CD14-positive monocyte (primary cell): ENCODE measurements around the gene CTNNA3. TPM values are rescaled to one million over a fixed set of nuclear protein-coding genes. Genes with fewer than 3 reads are reported as not detected.

Experiments used
- DNase-seq, 3 donors: peaks; one replicate each; pipeline ENCODE4 v3.0.0-alpha.2; 2011 to 2022
- H2AFZ ChIP-seq: 2 replicates; pipeline ENCODE4 v1.6.0; 2012; ENCODE audit warnings: mild to moderate bottlenecking, low read depth, low read length, inconsistent platforms; ENCODE audit not compliant: insufficient read depth, poor library complexity, severe bottlenecking
- H3K27ac ChIP-seq, 2 donors: 1 replicate in 1 of 2; 2 replicates in 1 of 2; pipeline ENCODE4 v1.5.1; 2012 to 2013; ENCODE audit warnings: low read length in 2 of 2, control low read depth in 1 of 2, inconsistent platforms in 1 of 2, low read depth in 1 of 2, mild to moderate bottlenecking in 1 of 2
- H3K27me3 ChIP-seq, 2 donors: one replicate each; pipeline versions ENCODE4 v1.6.0 to v1.6.1; 2011 to 2013; ENCODE audit warnings: low read length in 2 of 2; ENCODE audit not compliant: control insufficient read depth in 2 of 2, insufficient read depth in 2 of 2
- H3K36me3 ChIP-seq, 2 donors: replicated peaks in 1 of 2; 1 replicate in 1 of 2; 2 replicates in 1 of 2; pipeline versions ENCODE4 v1.5.1 to v1.6.1; 2012 to 2013; ENCODE audit warnings: low read length in 2 of 2, control low read depth in 1 of 2, inconsistent platforms in 1 of 2, mild to moderate bottlenecking in 1 of 2; ENCODE audit not compliant: insufficient read depth in 2 of 2, control insufficient read depth in 1 of 2
- H3K4me1 ChIP-seq, 2 donors: 1 replicate in 1 of 2; 2 replicates in 1 of 2; pipeline versions ENCODE4 v1.5.1 to v1.6.1; 2012 to 2013; ENCODE audit warnings: low read length in 2 of 2, control low read depth in 1 of 2, inconsistent platforms in 1 of 2, mild to moderate bottlenecking in 1 of 2, moderate library complexity in 1 of 2; ENCODE audit not compliant: insufficient read depth in 2 of 2, control insufficient read depth in 1 of 2
- H3K4me2 ChIP-seq: replicated peaks from 2 replicates; pipeline ENCODE3; 2012; ENCODE audit warnings: low read length, moderate library complexity, mild to moderate bottlenecking; ENCODE audit not compliant: poor library complexity, severe bottlenecking; ENCODE audit errors: extremely low read depth
- H3K4me3 ChIP-seq, 3 experiments: fragments of 200-600 bp in 1 of 3; sonication (generic) in 1 of 3; replicated peaks in 1 of 3; 1 replicate in 2 of 3; 2 replicates in 1 of 3; pipeline ENCODE4 v1.5.1; 2011 to 2013; ENCODE audit warnings: low read length in 3 of 3, mild to moderate bottlenecking in 3 of 3, control low read depth in 2 of 3, low read depth in 2 of 3, inconsistent platforms in 1 of 3, moderate library complexity in 1 of 3
- H3K79me2 ChIP-seq: 2 replicates; pipeline ENCODE4 v1.6.0; 2012; ENCODE audit warnings: mild to moderate bottlenecking, control low read depth, inconsistent platforms, low read length, moderate library complexity; ENCODE audit not compliant: insufficient read depth
- H3K9ac ChIP-seq: 2 replicates; pipeline ENCODE4 v1.6.0; 2017; ENCODE audit warnings: low read length, mild to moderate bottlenecking; ENCODE audit not compliant: insufficient read depth, poor library complexity, severe bottlenecking
- H3K9me3 ChIP-seq, 2 donors: replicated peaks in 1 of 2; 1 replicate in 1 of 2; 2 replicates in 1 of 2; pipeline versions ENCODE4 v1.5.1 to v1.6.1; 2012 to 2013; ENCODE audit warnings: low read length in 2 of 2, control low read depth in 1 of 2; ENCODE audit not compliant: control insufficient read depth in 1 of 2, insufficient read depth in 1 of 2
- H4K20me1 ChIP-seq: 2 replicates; pipeline ENCODE4 v1.6.0; 2012; ENCODE audit warnings: mild to moderate bottlenecking, low read length, control low read depth, moderate library complexity; ENCODE audit not compliant: insufficient read depth
- H3K27ac Mint-ChIP-seq, 7 donors: one replicate each; pipeline ENCODE4 v1.8.0; 2020; ENCODE audit warnings: mild to moderate bottlenecking in 7 of 7, mixed read lengths in 7 of 7, moderate library complexity in 6 of 7, inconsistent platforms in 2 of 7
- H3K27me3 Mint-ChIP-seq, 3 donors: one replicate each; pipeline ENCODE4 v1.8.0; 2021 to 2022; ENCODE audit warnings: low read depth in 3 of 3, mild to moderate bottlenecking in 3 of 3, mixed read lengths in 3 of 3, moderate library complexity in 3 of 3, inconsistent platforms in 1 of 3
- H3K36me3 Mint-ChIP-seq, 2 donors: one replicate each; pipeline ENCODE4 v1.8.0; 2020; ENCODE audit warnings: mixed read lengths in 2 of 2, inconsistent platforms in 1 of 2, mild to moderate bottlenecking in 1 of 2
- H3K4me1 Mint-ChIP-seq: one replicate; pipeline ENCODE4 v1.8.0; 2020; ENCODE audit warnings: mild to moderate bottlenecking, mixed read lengths
- H3K4me3 Mint-ChIP-seq, 2 donors: one replicate each; pipeline ENCODE4 v1.8.0; 2020; ENCODE audit warnings: mild to moderate bottlenecking in 2 of 2, mixed read lengths in 2 of 2, moderate library complexity in 1 of 2
- H3K9me3 Mint-ChIP-seq, 7 donors: one replicate each; pipeline ENCODE4 v1.8.0; 2020 to 2022; ENCODE audit warnings: mixed read lengths in 7 of 7, mild to moderate bottlenecking in 6 of 7, moderate library complexity in 6 of 7, inconsistent platforms in 2 of 7
- WGBS: methylation state at CpG from one replicate; pipeline ENCODE4 v1.1.5; 2013; ENCODE audit warnings: missing lambda C conversion rate; ENCODE audit not compliant: insufficient coverage; 5-methylcytosine and 5-hydroxymethylcytosine counted together
- intact Hi-C, 2 donors: fragments of 100-400 bp; cut with micrococcal nuclease; formaldehyde crosslinking; loops; one replicate each; pipeline versions ENCODE4 v1.15.0 to v1.15.1; 2023
- polyA plus RNA-seq, 3 donors: library from polyadenylated mRNA; depleted of rRNA in 1 of 3; unstranded in 2 of 3; stranded (reverse) in 1 of 3; fragments of 300-500 nt in 2 of 3; fragments of >200 nt in 1 of 3; fragmentation: Illumina TruSeq in 2 of 3; gene quantifications; 1 replicate in 2 of 3; 2 replicates in 1 of 3; pipeline ENCODE4 v1.2.3, GENCODE V29; 2012 to 2021
- TF ChIP-seq, protein P1 (sequence below): fragments of 200-600 bp; IDR thresholded peaks from one replicate; pipeline ENCODE4 v1.8.0; 2022; ENCODE audit warnings: antibody characterized with exemption, mild to moderate bottlenecking

The CTNNA3 gene
- polyA plus RNA-seq, 3 donors, result not detected

DNA sequence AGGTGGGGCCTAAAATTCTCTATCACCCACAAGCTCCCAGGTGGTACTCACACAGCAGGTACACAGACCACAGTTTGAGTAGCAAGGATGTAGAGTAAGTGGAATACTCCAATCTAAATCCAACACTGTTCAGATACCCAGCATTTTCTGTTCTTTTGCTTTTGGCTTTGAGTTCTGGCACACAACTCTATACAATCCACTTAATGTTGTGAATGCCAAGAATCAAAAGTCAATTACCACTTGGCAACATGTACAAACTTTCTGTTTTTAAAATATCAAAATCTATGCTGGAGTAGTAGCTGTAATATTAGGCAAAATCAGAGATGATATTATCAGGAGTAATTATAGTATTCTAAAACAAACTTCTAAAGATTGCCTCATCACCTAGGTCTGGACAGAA, 903.6 kb downstream of the CTNNA3 start:
- Histone ChIP-seq H4K20me1 (no peaks in the 10 kb centered on the region), H3K9me3 (no peaks in the 10 kb centered on the region), H3K36me3 (no peaks in the 10 kb centered on the region), H3K4me1 (no peaks in the 10 kb centered on the region), H3K4me2 (no peak overlapping the region), H3K79me2 (no peaks in the 10 kb centered on the region), H3K4me3 (no peak overlapping the region), H3K9ac (no peak overlapping the region), H3K27ac (no peak overlapping the region), H2AFZ (no peak overlapping the region), H3K27me3 (no peaks in the 10 kb centered on the region)
- Mint-ChIP-seq H3K9me3 (peaks cover 0 to 3% (median 0%) of the 10 kb centered on the region in 7 donors), H3K27me3 (no peaks in the 10 kb centered on the region), H3K4me3 (no peak overlapping the region), H3K4me1 (no peaks in the 10 kb centered on the region), H3K36me3 (no peaks in the 10 kb centered on the region), H3K27ac (no peak overlapping the region)
- intact Hi-C loops, result no loop called here
- TF ChIP-seq, protein P1, sequence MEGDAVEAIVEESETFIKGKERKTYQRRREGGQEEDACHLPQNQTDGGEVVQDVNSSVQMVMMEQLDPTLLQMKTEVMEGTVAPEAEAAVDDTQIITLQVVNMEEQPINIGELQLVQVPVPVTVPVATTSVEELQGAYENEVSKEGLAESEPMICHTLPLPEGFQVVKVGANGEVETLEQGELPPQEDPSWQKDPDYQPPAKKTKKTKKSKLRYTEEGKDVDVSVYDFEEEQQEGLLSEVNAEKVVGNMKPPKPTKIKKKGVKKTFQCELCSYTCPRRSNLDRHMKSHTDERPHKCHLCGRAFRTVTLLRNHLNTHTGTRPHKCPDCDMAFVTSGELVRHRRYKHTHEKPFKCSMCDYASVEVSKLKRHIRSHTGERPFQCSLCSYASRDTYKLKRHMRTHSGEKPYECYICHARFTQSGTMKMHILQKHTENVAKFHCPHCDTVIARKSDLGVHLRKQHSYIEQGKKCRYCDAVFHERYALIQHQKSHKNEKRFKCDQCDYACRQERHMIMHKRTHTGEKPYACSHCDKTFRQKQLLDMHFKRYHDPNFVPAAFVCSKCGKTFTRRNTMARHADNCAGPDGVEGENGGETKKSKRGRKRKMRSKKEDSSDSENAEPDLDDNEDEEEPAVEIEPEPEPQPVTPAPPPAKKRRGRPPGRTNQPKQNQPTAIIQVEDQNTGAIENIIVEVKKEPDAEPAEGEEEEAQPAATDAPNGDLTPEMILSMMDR, result no peak
- no peak for DNase-seq

DNA sequence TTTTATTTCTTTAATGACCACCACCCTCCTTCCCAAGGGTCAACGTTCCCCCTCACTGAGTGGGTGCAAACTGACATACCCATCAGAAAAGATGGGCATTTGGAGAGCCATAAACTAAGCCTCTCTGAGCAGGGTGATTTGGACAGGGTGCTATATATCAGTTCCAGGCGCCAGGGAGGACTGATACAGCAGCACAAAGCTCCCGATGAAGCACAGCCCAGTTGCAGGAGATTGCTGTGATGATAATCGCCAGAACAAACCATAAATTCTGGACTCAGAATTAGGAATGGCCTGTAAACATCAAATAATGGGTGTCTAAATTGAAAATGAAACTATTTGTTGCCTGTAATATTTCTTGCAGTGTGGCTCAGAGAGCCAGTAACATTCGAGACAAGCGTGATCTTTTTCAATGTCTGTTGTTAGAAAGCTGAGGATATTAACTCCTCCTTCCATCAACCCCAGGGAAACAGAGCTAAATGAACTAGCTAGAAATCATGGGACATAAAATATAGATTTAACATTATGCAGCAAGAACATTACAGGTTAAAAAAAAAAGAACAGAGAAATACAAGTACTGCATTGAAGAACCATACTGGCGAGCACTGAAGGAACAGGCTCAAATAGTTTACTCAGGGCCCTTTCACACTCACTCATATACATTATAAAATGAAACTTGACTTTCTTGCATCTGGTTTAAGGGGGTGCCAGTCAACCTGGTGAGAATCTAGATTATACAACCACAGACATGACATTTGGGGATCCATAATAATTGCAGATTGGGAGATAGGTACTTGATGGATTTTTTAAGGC, 907.6 kb downstream of the CTNNA3 start:
- intact Hi-C loops, result no loop called here
- no peaks in the 10 kb centered on the region for H3K4me1 Mint-ChIP-seq
- Histone ChIP-seq H3K27me3 (no peaks in the 10 kb centered on the region), H3K27ac (no peak overlapping the region), H4K20me1 (no peaks in the 10 kb centered on the region), H3K79me2 (no peaks in the 10 kb centered on the region), H3K4me1 (no peaks in the 10 kb centered on the region), H2AFZ (no peak overlapping the region), H3K4me2 (no peak overlapping the region), H3K9ac (no peak overlapping the region), H3K4me3 (no peak overlapping the region), H3K36me3 (no peaks in the 10 kb centered on the region), H3K9me3 (no peaks in the 10 kb centered on the region)
- WGBS, result 0% methylated on average over 1 of the region's 7 CpGs
- H3K27me3 Mint-ChIP-seq, result no peaks in the 10 kb centered on the region
- H3K9me3 Mint-ChIP-seq, result peaks cover 0 to 7% (median 0%) of the 10 kb centered on the region in 7 donors
- no peak for DNase-seq
- no peak overlapping the region for H3K4me3 Mint-ChIP-seq
- H3K36me3 Mint-ChIP-seq, result no peaks in the 10 kb centered on the region
- TF ChIP-seq, protein P1, result no peak
- peak overlapping the region in 1 of 7 donors; percentile 58 for H3K27ac Mint-ChIP-seq
